ENCODE measurements around the gene PHKA2.

- TF ChIP-seq CTCF (IDR thresholded peaks at IDR 0.05) (no peak), POLR2A (IDR thresholded peaks at IDR 0.05) (no peak)
Measured at GRCh38 chrX:18927558-18927957, 56.4 kb downstream of the PHKA2 start.

Measured in lower leg skin (tissue), 3 donors.